IPS DF 4.7 (cell line): Measurements from ENCODE around the gene FSD2.
A peak's percentile ranks its signal among the peaks of the same experiment; 100 is the strongest.
"Not testable (repeated sequence)": the region's sequence is repeated elsewhere in the genome, so short reads cannot be mapped to it uniquely, and the experiment has no call there.

Experiments
- DNase-seq: peaks from one replicate; pipeline ENCODE4 v3.0.0-alpha.2; 2013; ENCODE audit warnings: low spot score; ENCODE audit errors: extremely low read depth

Gene FSD2

GRCh38 chr15:82798104-82798503, 7.8 kb downstream of the FSD2 start:
- no peak for DNase-seq

DNA sequence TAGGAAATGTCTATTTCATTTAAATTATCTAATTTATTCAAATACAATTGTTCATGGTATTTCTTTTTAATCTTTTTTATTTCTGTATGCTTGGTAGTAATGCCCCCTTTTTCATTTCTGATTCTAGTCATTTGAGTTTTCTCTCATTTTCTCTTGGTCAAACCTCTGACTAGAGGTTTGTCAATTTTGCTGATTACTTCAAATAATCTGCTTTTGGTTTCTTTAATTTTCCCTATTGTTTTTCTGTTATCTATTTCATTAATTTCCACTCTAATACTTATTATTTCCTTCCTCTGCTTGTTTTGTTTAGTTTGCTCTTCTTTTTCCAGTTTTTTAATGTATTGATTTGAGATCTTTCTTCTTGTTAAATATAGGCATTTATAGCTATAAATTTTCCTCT, 12.1 kb downstream of the FSD2 start:
- no peak for DNase-seq

DNA sequence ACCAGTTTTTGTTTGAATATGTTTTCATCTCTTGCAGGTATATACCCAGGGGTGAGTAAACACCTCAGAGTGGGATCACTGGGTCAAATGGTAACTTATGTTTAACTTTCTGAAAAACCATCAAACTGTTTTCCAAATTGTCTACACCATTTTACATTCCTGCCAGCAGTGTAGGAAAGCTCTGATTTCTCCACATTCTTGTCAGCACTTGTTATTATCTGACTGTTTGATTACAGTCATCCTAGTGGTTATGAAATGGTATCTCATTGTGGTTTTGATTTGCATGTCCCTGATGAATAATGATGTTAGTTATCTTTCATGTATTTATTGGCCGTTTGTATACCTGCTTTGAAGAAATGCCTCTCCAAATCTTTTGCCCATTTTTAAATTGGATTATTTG, 13.8 kb downstream of the FSD2 start:
- no peak for DNase-seq

- no peak for DNase-seq
Observed at GRCh38 chr15:82790321-82790720, 15.5 kb downstream of the FSD2 start.

DNA sequence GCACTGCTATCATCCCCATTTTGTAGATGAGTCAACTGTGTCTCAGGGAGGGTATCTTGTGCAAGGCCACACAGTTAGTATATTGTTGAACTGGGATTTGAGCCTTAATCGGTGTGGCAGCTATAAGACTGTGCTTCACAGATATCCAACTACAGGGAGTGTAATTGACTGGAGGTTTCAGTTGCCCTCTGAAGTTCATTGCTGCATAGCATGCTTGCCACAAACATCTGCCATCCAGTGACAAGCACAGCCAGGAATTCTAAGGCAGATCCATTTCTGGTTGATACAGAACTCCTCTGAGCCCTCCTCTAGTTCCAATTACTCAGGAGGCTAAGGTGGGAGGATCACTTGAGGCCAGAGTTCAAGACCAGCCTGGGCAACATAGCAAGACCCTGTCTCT, 16.4 kb downstream of the FSD2 start:
- no peak for DNase-seq

GRCh38 chr15:82788496-82788895, 17.4 kb downstream of the FSD2 start:
- no peak for DNase-seq

GRCh38 chr15:82781349-82781748, 24.5 kb downstream of the FSD2 start:
- DNase-seq: no peak

DNA sequence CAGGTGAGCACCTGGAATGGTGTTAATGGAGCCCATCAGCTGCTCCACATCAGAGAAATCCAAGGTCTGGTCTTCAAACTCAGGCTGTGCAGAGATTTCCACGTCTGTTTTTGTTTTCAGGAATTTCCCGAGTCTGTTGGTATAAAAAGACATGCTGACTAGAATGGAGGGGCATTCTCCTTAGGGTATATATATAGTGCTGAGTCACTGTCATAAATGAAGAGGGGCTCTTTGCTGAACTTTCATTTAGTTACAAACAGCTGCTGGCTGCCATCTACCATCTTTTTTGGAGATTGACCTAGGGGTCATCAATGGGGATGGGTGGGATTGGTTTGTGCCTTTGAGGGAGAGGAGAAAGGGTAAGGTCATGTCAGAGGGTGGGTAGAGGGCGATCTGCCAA, 27.1 kb downstream of the FSD2 start:
- DNase-seq: no peak

- no peak for DNase-seq
Observed at GRCh38 chr15:82774496-82774895, 31.4 kb downstream of the FSD2 start.

DNA sequence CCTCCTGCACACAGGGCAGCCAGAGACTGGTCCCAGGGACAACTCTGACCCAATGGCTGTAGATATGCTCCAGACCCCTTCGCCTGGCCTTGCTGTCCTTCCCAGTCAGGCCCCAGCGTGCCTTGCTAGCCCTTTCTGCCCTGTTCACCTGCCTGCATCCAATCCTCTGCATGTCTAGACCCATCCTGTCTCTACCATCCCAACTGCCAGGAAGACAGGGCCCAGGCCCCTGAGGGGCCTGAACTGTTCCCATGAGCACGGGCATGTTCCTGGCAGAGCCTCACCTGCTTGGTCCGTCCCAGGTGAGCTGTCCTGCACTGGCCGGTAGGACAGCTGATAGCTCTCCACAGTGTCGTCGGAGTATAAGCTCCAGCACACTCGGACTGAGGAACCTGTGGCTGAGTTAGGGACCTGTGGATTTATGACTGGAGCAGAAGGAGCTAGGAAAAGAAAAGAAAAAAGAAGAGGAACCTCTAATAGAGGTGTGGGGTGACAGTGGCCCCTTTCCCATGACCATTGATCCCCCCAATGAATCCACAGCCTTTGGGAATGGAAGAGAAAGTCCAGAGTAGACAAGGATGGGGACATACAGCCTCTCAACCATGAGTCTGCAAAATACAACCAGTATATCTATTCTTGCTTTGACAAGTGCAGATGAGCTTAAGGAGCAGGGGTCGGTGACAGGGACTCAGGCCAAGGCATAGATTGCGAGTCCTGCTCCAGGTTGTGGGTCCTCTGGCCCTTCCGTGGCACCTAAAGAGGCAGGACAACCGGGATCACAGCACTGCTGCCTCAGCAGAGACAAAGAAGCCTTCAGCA, 33.9 kb downstream of the FSD2 start:
- DNase-seq: no peak

- no peak for DNase-seq
Observed at GRCh38 chr15:82768414-82769054, 37.3 kb downstream of the FSD2 start.

GRCh38 chr15:82767163-82767829, 38.6 kb downstream of the FSD2 start:
- no peak for DNase-seq

- DNase-seq: not testable (repeated sequence)
Observed at GRCh38 chr15:82766201-82766600, 39.7 kb downstream of the FSD2 start.

DNA sequence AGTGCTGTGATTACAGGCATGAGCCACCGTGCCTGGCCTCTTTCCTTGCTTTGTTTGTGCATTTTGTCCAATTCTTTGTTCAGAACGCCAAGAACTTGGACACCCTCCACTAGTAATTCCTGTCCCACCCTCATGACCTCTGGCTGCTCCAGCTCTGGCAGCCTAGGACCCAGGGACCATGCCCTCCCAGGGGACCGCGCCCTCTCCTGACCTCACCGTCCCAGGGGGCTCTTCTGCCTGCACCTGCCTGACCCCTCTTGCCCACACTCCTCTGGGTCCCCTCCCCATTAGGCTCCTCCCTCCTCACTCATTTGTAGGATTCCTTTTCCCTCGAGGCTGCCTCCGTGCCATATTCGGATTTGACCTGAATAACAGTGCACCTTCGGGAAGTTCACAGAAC, 41.1 kb downstream of the FSD2 start:
- DNase-seq: no peak

DNA sequence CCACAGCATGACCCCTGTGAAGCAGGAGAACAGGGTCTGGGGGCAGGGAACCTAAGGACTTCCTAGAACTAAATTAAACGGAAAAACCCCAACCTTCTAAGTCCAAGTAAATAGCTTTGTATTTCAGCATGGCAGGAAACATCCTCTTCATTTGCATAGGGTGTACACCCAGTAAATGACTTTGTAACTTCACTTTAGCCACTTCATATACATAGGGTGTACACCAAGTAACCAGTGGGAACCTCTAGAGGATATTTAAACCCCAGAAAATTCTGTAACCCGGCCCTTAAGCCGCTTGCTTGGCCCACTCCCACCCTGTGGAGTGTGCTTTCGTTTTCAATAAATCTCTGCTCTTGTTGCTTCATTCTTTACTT, 41.8 kb downstream of the FSD2 start:
- no peak for DNase-seq

- no peak for DNase-seq
Observed at GRCh38 chr15:82763361-82764116, 42.3 kb downstream of the FSD2 start.

GRCh38 chr15:82751308-82751707, 54.6 kb downstream of the FSD2 start:
- DNase-seq: no peak

DNA sequence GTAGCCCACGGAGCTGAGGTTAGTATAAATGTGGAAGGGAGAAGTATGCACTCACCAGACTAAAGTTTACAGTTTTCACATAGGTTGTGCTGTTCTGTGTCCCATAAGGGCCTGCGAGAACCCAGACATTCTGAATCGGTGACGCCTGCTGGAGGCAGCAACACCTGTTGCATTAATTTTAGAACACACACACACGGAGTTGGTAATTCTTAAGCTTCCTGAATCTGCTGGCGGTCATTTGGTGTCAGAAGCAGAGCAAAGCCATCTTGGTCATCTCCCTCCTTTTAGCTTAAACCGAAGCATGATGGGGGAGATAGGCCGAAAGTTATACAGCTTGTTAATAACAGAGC, 55.1 kb downstream of the FSD2 start:
- DNase-seq: no peak

DNA sequence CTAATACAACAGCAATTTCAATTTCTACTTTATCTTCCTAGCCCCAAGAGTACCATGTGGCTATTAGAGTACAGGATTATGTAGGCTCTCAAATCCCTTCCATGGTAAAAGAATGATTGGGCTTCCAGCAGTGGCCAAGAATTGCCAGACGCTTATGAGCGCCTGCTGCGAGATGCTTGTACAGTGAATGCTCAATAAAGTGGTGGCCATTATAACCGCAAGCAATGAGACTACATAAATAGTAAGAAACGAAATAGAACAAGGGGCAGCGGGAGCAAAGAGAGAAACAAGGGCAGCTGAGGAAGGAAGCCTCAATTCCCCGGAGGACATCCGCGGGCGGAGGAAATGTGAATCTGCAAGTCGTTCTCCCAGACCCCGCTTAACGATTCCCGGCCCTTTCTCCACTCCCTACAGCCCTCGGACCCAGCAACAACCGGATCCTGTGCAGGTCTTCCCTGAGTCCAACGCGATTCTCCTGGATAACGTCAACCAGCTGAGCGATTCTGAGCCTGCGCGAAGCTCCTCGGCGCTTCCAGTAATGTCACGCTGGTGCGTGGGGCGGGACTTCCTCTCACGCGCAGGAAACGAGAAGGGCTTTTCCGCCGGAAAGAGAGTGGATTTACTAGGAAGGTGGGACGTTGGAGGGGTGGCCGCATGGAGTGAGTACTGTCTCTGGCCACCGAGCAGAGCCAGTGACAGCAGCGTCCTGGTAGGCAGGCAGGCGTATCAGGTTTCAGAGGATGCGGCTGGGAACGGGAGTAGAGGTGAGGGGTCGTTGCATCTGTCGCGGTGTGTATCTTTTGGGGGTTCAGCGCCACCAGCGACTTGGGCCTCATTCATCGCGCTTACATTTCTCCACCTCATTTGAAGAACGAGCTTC, 55.7 kb downstream of the FSD2 start:
- DNase-seq: peak; percentile 76

GRCh38 chr15:82748315-82748714, 57.6 kb downstream of the FSD2 start:
- DNase-seq: no peak

DNA sequence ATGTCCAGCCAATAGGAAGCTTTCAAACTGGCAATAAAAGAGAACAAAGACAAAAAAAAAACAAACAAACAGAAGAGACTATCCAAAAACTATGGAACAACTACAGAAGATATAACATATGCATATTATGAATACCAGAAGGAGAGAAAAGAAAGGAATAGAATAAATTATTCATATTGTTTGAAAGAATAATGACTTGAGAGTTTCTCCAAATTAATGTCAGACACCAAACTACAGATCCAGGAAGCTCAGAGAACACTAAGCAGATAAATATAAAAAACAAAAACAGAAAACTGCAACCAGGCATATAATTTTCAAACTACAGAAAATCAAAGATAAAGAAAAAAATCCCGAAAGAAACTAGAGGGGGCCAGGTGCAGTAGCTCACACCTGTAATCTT, 62.1 kb downstream of the FSD2 start:
- no peak for DNase-seq
